PFSK-1 (cell line): ENCODE measurements around the gene GPR39.

ENCODE experiments used
- FOXP2 ChIP-seq: optimal IDR thresholded peaks from 2 replicates; pipeline ENCODE3; 2011; ENCODE audit warnings: borderline replicate concordance, control low read depth, inconsistent platforms; ENCODE audit not compliant: insufficient read depth; ENCODE audit errors: extremely low read length, extremely low read depth
- POLR2AphosphoS5 ChIP-seq: IDR thresholded peaks from 2 replicates; pipeline ENCODE4 v1.6.1; 2012; ENCODE audit warnings: low read depth, mild to moderate bottlenecking, control low read depth, low read length, moderate library complexity
- SIN3A ChIP-seq: IDR thresholded peaks from 2 replicates; pipeline ENCODE4 v1.6.1; 2012; ENCODE audit warnings: mild to moderate bottlenecking, low read length, moderate library complexity, borderline replicate concordance; ENCODE audit not compliant: insufficient read depth
- TAF1 ChIP-seq: IDR thresholded peaks from 2 replicates; pipeline ENCODE4 v1.6.1; 2012; ENCODE audit warnings: low read length, control low read depth, borderline replicate concordance; ENCODE audit not compliant: insufficient read depth
- TF ChIP-seq, protein P1 (sequence below), 2 experiments: IDR thresholded peaks; 2 replicates each; pipeline versions ENCODE4 v1.6.1 to v1.8.0; 2011 to 2012; ENCODE audit warnings: low read depth in 2 of 2, low read length in 2 of 2, control low read depth in 1 of 2, inconsistent platforms in 1 of 2, mild to moderate bottlenecking in 1 of 2, moderate library complexity in 1 of 2; ENCODE audit not compliant: insufficient read depth in 1 of 2

The GPR39 gene

DNA sequence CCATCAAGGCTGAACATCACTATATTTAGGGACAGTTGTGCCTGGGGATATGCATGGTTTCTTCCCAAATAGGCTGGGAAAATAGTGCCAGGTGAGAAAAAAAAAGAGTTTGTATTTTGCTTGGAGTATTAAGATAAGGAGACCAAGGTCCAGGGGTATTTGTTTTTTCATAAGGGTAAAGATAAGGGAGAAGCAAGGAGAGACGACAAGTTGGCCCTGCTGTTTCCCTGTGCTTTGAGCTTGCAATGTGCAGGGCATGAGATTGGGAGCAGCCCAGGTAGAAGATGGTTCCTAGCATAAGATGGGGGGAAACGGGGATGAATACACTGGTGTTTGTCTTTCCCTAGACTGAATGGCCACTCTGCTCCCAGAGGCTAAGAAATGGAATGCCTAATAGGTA, 8.8 kb upstream of the GPR39 start:
- TF ChIP-seq TAF1: no peak
- no peak for TF ChIP-seq POLR2AphosphoS5

DNA sequence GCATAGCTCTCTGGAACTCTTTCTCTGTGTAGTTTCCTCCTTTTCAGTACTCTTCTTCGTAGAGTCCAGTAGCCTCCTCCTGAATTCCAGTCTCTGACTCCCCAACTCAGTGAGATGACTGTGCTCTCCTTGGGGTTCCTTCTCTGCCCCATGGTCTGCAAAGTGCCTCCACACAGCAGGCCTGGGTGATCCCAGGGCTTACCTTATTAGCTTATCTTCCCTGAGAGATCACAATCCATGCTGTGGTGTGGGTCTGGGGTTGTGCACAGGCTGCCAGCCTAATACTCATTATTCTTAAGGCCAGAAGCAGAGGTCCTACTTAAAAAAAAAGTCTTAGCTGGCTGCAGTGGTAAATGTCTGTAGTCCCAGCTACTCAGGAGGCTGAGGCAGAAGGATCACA, 4.6 kb upstream of the GPR39 start:
- TF ChIP-seq, protein P1, sequence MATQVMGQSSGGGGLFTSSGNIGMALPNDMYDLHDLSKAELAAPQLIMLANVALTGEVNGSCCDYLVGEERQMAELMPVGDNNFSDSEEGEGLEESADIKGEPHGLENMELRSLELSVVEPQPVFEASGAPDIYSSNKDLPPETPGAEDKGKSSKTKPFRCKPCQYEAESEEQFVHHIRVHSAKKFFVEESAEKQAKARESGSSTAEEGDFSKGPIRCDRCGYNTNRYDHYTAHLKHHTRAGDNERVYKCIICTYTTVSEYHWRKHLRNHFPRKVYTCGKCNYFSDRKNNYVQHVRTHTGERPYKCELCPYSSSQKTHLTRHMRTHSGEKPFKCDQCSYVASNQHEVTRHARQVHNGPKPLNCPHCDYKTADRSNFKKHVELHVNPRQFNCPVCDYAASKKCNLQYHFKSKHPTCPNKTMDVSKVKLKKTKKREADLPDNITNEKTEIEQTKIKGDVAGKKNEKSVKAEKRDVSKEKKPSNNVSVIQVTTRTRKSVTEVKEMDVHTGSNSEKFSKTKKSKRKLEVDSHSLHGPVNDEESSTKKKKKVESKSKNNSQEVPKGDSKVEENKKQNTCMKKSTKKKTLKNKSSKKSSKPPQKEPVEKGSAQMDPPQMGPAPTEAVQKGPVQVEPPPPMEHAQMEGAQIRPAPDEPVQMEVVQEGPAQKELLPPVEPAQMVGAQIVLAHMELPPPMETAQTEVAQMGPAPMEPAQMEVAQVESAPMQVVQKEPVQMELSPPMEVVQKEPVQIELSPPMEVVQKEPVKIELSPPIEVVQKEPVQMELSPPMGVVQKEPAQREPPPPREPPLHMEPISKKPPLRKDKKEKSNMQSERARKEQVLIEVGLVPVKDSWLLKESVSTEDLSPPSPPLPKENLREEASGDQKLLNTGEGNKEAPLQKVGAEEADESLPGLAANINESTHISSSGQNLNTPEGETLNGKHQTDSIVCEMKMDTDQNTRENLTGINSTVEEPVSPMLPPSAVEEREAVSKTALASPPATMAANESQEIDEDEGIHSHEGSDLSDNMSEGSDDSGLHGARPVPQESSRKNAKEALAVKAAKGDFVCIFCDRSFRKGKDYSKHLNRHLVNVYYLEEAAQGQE (IDR thresholded peaks at IDR 0.05; ENCODE audit: insufficient read depth in 1 of 2, low read depth in 2 of 2, low read length in 2 of 2): no peak
- TF ChIP-seq TAF1: no peak
- no peak for TF ChIP-seq POLR2AphosphoS5
- TF ChIP-seq SIN3A: no peak
- TF ChIP-seq FOXP2: no peak

DNA sequence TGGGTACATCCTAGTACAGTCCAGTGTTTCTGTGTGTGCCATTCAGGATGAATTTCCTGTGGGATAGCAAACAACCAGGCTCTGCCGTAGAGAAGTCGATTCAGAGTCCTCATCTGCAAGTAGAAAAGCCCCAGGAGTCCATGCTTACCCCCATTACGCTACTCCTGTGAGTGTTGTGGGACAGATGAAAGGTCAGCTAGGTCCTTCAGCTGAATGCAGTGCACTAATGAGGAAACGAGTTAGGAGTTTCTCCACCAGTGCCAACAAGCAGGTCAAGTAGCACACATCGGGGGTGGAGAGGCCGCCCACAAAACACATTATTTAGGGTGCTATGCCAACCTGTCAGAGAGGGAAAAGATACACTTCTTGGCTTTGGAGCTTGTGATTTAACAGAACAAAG, 2.5 kb upstream of the GPR39 start:
- TF ChIP-seq TAF1: no peak
- TF ChIP-seq FOXP2: no peak
- no peak for TF ChIP-seq SIN3A
- TF ChIP-seq, protein P1 (IDR thresholded peaks at IDR 0.05; ENCODE audit: insufficient read depth in 1 of 2, low read depth in 2 of 2, low read length in 2 of 2): no peak
- TF ChIP-seq POLR2AphosphoS5: no peak

DNA sequence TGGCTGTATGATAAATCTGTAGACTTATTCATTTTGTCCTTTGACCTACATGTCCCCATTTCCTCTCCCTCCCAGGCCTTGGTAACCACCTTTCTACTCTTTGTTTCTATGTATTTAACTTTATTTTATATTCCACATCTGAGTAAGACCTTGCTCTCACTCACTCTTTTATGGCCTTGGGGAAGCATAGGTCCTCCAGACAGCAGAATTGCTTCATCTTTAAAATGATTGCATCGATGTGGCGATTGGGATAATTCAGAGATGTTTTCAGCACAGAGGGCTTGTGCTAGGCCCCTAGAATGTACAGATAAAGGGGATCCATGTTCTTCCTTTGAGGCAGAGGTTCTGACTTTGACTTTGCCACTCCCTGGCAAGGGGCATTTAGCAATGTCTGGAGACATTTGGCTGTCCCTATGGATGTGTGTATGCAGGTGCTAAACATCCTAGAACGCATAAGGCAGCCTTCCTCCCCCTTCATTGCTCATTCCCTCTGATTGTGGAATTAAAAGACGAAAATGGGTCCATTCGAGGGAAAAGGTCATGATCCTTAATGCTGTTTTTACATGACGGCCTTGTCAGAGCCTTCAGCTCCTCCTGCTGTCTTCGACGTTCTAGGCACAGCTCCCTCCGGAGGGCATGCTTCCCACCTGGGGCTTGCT, 1.2 kb upstream of the GPR39 start:
- TF ChIP-seq SIN3A: no peak
- TF ChIP-seq POLR2AphosphoS5: no peak
- TF ChIP-seq, protein P1 (IDR thresholded peaks at IDR 0.05; ENCODE audit: insufficient read depth in 1 of 2, low read depth in 2 of 2, low read length in 2 of 2): no peak
- TF ChIP-seq TAF1: no peak
- TF ChIP-seq FOXP2: no peak

DNA sequence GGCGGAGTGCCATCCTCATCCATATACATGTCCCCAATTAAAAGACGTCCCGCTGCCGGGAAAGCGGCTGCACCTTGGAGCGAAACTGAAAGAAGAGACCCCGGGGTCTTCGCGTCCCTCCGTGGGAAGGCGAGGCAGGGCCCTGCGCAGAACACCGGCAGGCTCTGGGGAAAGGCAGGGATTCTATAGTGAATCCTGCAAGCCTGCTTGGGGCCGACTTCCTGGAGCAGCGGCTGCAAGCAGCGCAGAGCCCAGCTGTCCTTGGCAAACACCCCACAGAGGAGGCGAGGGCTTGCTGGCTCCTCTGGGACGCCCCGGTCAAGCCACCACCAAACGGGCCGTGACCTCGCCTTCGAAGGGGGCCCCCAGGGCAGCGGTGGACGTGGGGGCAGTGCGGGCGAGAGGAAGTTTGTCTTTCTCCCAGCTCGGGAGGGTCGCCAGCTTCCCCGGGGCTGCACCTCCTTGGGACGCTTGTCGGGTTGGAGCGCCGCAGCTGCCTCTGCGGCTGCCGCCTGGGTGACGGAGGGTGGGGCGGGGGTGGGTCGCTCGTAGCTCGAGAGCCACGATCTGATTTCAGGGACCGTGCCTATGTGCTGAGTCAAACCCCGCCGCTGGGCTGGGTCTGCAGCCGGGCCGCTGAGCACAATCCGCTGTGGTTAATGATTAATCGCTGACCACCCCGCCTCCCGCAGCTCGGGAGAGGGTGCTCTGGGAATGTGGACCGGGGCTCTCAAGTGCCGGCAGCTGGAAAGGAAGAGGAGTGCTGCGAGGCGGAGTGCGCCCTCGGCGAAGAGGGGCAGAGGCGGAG, 486 bp upstream of the GPR39 start:
- TF ChIP-seq, protein P1 (IDR thresholded peaks at IDR 0.05; ENCODE audit: insufficient read depth in 1 of 2, low read depth in 2 of 2, low read length in 2 of 2): no peak
- TF ChIP-seq SIN3A (no peak), FOXP2 (no peak), POLR2AphosphoS5 (no peak), TAF1 (no peak)
